ENCODE data around the gene SLC2A3. TPM values are rescaled to one million over a fixed set of nuclear protein-coding genes. Genes with fewer than 3 reads are reported as not detected.
"Not testable (repeated sequence)": the region's sequence is repeated elsewhere in the genome, so short reads cannot be mapped to it uniquely, and the experiment has no call there.

Gene SLC2A3
- total and polyA plus RNA-seq, 2 of the 13 experiments (the other 11 are each of a cell fraction or from before 2014, with no cell fraction given), result 39.3 to 580 TPM

- H3K27me3 ChIP-seq (ENCODE audit: control insufficient read depth in 1 of 2, insufficient read depth in 2 of 2, low read length in 2 of 2); H2AFZ ChIP-seq (ENCODE audit: low read length); in situ Hi-C loops (cut with HindIII; ENCODE audit: extremely low pct_ligation_motif_present, low pct_unique_long_range_greater_than_20kb); CTCF ChIA-PET (ENCODE audit: low intra/inter-chr PET ratio, low total read pairs); FAIRE-seq; BruUV-seq (replicated peaks); H3K36me3 ChIP-seq (replicated peaks in 1 of 2; ENCODE audit: control insufficient read depth in 1 of 2, insufficient read depth in 2 of 2, low read length in 2 of 2); intact Hi-C loops (cut with micrococcal nuclease; ENCODE audit: unreplicated experiment); H3K4me3 ChIP-seq (replicated peaks in 1 of 3; ENCODE audit: insufficient read depth in 1 of 3, low read depth in 2 of 3, low read length in 3 of 3); H3K4me2 ChIP-seq (ENCODE audit: low read depth, low read length); ATAC-seq; H3K79me2 ChIP-seq (ENCODE audit: insufficient read depth, low read length); H3K9me3 ChIP-seq (ENCODE audit: low read length); H4K20me1 ChIP-seq (ENCODE audit: insufficient read depth, low read length); H3K9ac ChIP-seq (ENCODE audit: insufficient read depth, low read depth, low read length); DNase-seq (ENCODE audit: low spot score): not testable (repeated sequence)
- WGBS (ENCODE audit: low lambda C conversion rate), result 83% methylated on average over 4 of the region's 4 CpGs
- Histone ChIP-seq H3K27ac (ENCODE audit: extremely low read length, insufficient read depth, low read length) (peak overlapping the region; percentile 48), H3K4me1 (ENCODE audit: insufficient read depth, low read length) (peaks cover 61% of the 10 kb centered on the region)
- TF ChIP-seq NFYB (CRISPR knock-in tag; IDR thresholded peaks at IDR 0.05), result peak; percentile 78
- peak; percentile 13 to 55; a peak in 2 of 4 replicates for TF ChIP-seq POLR2A (IDR thresholded peaks at IDR 0.05; ENCODE audit: insufficient read depth in 1 of 2, low read depth in 2 of 2, low read length in 2 of 2)
- TF ChIP-seq NFYC (CRISPR knock-in tag; IDR thresholded peaks at IDR 0.05), result peak; percentile 77
- peak; percentile 21; the same call in 1 of the 2 replicates for TF ChIP-seq POLR2AphosphoS5 (IDR thresholded peaks at IDR 0.05; ENCODE audit: low read depth, low read length)
- POLR2A ChIA-PET, result interaction anchor here (0.9 kb wide), 1 partner anchor 9 kb away, joined by 5 read pairs; no protein-coding TSS in a partner anchor
Observed at GRCh38 chr12:7881736-7882120, 54.3 kb downstream of the SLC2A3 start.

DNA sequence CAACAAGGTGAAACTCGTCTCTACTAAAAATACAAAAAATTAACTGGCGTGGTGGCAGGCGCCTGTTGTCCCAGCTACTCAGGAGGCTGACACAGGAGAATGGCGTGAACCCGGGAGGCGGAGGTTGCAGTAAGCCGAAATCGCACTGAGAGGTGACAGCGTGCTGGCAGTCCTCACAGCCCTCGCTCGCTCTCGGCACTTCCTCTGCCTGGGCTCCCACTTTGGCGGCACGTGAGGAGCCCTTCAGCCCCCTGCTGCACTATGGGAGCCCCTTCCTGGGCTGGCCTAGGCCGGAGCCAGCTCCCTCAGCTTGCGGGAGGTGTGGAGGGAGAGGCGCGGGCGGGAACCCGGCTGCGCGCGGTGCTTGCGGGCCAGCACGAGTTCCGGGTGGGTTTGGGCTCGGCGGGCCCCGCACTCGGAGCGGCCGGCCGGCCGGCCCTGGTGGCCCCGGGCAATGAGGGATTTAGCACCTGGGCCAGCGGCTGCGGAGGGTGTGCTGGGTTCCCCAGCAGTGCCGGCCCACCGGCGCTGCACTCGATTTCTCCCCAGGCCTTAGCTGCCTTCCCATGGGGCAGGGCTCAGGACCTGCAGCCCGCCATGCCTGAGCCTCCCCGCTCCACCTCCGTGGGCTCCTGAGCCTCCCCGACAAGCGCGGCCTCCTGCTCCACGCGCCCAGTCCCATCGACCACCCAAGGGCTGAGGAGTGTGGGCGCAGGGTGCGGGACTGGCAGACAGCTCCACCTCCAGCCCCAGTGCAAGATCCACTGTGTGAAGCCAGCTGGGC is 54.8 kb downstream of the SLC2A3 start:
- POLR2A ChIA-PET; H3K9me3 ChIP-seq (ENCODE audit: low read length); H3K36me3 ChIP-seq (replicated peaks in 1 of 2; ENCODE audit: control insufficient read depth in 1 of 2, insufficient read depth in 2 of 2, low read length in 2 of 2); in situ Hi-C loops (cut with HindIII; ENCODE audit: extremely low pct_ligation_motif_present, low pct_unique_long_range_greater_than_20kb); FAIRE-seq; H2AFZ ChIP-seq (ENCODE audit: low read length); H3K4me3 ChIP-seq (replicated peaks in 1 of 3; ENCODE audit: insufficient read depth in 1 of 3, low read depth in 2 of 3, low read length in 3 of 3); DNase-seq (ENCODE audit: low spot score); intact Hi-C loops (cut with micrococcal nuclease; ENCODE audit: unreplicated experiment); BruUV-seq (replicated peaks); CTCF ChIA-PET (ENCODE audit: low intra/inter-chr PET ratio, low total read pairs); H3K9ac ChIP-seq (ENCODE audit: insufficient read depth, low read depth, low read length); H3K27me3 ChIP-seq (ENCODE audit: control insufficient read depth in 1 of 2, insufficient read depth in 2 of 2, low read length in 2 of 2); H3K79me2 ChIP-seq (ENCODE audit: insufficient read depth, low read length); H3K4me2 ChIP-seq (ENCODE audit: low read depth, low read length); H4K20me1 ChIP-seq (ENCODE audit: insufficient read depth, low read length); H3K27ac ChIP-seq (ENCODE audit: extremely low read length, insufficient read depth, low read length); ATAC-seq: not testable (repeated sequence)
- H3K4me1 ChIP-seq (ENCODE audit: insufficient read depth, low read length), result peaks cover 61% of the 10 kb centered on the region
- TF ChIP-seq AGO2 (optimal IDR thresholded peaks at IDR 0.05; ENCODE audit: low read depth, low read length) (peak; percentile 36), RBFOX2 (IDR thresholded peaks at IDR 0.05; ENCODE audit: low read depth, low read length) (peak; percentile 31; the same call in 1 of the 2 replicates), ZBTB38 (CRISPR knock-in tag; IDR thresholded peaks at IDR 0.05) (0 out of 2 replicates have a peak, but pooled peaks have one; percentile 27)
- 98% methylated on average over 22 of the region's 52 CpGs for WGBS (ENCODE audit: low lambda C conversion rate)
